CD4-positive, alpha-beta T cell treated with Interleukin-6 at 100 ng/mL for 8 hours (primary cell): ENCODE measurements around the gene RNF133.
"Not testable (repeated sequence)": the region's sequence is repeated elsewhere in the genome, so short reads cannot be mapped to it uniquely, and the experiment has no call there.

Experiments used
- DNase-seq: peaks from one replicate; pipeline ENCODE4 v3.0.0-alpha.2; 2020; ENCODE audit warnings: mixed read lengths, low spot score

The RNF133 gene

DNA sequence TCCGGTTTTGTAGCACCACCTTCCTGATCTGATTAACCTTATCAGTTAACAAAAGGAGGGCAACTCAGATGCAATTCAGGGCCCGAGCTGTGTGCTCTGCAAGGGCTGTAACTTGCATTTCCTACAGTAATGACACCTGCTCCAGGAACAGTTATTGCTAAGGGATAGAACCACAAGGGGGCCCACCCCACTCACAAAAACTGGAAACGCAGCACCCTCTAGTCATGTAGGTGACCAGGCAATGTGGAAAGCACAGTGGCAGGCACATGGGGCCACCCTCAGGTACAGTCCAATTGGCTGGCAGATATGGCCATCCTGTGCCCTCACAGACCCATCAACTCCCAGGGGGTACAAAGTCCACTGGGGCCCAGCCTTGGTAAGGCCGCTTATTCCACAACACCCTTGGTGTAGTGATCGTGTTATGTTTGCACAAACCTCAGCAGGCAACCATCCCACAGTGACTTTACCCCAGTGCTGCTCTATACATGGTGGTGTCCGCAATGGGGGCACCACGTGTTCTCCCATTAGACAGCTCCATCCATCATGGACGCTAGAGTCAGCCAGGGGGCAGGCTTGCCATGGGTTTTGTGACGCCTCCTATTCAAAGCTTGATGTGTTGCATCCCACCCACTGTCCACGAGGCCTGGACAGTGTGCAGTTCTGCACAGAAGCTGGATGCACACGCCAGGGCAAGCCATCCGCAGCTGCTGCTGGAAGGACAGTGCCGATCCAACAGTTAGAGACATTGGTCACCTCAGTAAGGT is 9.4 kb downstream of the RNF133 start:
- no peak for DNase-seq

DNA sequence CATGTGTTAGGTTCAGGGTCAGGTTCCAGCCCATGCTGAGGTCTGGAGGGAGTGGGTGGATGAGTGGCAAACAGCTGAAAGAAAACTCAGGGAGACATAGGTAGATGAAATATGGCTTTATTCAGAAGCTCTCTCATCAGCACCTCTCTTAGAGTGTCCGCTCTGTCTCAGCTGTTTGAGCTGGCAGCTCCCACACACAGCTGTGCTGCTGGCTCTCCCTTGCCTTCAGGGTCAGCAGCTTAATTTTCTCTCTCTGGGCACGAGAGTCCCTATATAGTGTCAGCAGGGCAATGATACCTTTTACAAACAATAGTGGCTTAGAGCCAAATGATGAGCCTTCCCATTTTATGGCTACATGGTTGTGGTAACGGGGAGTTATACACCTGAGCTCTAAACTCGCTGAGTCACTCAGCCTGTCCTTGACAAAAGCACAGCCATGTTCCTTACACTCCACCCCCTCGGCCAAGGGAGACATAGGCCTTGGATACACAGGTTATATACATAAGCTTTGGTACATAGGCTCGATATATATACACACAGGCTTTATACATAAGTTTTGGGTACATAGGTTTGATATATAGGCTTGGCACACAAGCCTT is 10.4 kb downstream of the RNF133 start:
- DNase-seq = no peak

- no peak for DNase-seq
Measured at GRCh38 chr7:122686360-122686878, 12.5 kb downstream of the RNF133 start.

GRCh38 chr7:122684504-122684903 is 14.4 kb downstream of the RNF133 start:
- no peak for DNase-seq

DNA sequence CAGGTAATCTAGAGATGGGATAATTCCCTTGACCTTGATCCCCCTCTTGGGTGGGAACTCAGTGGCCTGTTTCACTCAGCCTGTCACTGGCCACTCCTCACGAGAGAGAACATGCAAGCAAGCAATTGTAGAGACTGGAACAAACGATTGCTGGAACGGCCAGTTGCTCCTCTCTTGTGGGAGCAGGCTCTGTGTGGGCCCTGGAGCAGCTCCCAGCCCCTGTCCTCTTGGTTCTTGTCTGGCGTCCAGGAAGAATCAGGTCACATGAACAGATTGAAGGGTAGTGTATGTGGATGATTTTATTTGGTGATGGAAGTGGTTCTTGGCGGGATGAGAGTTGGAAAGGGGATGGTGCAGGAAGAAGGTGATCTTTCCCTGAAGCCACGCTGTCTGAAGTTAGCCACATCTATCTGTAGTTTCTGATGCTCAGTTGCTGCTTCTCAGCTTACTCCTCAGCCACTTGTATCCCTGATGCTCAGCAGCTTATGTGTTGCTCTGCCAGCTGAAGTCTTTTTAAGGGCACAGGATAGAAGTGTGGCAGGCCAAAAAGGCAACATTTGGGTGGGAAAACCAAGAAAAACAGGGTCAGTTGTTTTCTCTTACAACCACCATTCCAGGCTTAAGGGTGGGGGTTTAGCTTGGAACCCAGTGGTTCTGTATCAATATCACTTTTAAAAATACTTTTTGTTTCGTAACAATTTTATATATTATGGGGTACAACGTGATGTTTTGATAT is 15.9 kb downstream of the RNF133 start:
- DNase-seq = no peak

GRCh38 chr7:122681186-122681585 is 17.7 kb downstream of the RNF133 start:
- not testable (repeated sequence) for DNase-seq

DNA sequence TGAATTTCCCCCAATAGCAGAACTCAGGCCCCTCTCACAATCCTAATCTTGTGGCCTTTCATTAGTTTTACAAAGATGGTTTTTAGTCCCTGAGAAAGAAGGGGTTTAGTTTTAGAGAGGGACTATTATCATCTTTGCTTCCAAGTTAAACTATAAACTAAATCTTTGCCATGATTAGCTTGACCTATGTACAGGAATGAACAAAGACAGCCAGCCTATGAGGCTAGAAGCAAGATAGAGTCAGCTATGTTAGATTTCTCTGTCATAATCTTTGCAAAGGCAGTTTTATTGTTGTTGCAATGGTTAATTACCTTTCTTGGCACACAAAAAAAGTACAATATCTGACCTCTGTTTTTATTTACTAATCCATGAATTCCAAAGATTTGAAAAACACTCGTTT is 19.1 kb downstream of the RNF133 start:
- no peak for DNase-seq

DNA sequence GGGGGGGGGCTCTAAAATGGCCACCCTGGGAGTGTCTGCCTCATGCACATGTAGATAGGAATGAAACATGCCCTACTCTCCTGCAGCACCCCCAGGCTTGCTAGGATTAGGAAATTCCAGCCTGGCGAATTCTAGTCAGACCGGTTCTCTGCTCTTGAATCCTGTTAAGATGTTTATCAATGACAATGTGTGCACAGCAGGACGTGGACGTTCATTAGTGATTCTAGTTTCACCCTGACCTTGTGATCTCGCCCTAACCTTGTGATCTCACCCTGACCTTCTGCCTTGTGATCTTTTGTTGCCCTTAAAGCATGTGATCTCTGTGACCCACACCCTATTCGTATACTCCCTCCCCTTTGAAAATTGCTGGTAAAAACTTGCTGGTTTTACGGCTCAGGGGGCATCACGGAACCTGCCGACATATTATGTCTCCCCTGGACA is 19.6 kb downstream of the RNF133 start:
- not testable (repeated sequence) for DNase-seq

GRCh38 chr7:122677149-122677548 is 21.8 kb downstream of the RNF133 start:
- no peak for DNase-seq

- DNase-seq = no peak
Measured at GRCh38 chr7:122676466-122676865, 22.5 kb downstream of the RNF133 start.

DNA sequence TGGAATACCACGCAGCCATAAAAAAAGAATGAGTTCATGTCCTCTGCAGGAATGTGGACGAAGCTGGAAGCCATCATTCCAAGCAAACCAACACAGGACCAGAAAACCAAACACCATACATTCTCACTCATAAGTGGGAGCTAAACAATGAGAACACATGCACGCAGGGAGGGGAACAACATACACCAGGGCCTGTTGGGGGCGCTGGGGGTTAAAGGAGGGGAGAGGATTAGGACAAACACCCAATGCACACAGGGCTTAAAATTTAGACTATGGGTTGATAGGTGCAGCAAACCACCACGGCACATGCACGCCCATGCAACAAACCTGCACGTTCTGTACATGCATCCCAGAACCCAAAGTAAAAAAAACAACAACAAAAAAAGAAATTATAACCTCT is 23.3 kb downstream of the RNF133 start:
- no peak for DNase-seq

DNA sequence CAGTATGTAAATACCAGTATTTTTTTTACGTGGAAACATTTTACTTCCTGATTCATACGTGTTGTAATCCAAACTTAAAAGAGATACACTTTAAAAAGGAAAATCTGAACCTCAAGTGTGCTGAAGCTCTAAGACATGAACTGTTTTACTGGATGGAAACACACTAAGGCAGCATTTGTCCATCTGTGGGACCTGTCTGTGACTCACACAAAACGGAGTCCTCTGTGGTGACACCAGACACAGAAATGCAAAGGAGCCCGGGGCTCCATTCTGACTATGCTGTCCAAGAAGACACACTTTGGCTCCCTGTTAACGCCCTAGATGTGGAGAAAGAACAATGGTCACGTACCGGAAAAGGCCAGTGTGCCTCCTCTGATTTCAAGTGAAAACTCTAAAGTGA is 23.9 kb downstream of the RNF133 start:
- no peak for DNase-seq

- no peak for DNase-seq
Measured at GRCh38 chr7:122674502-122674901, 24.4 kb downstream of the RNF133 start.

DNA sequence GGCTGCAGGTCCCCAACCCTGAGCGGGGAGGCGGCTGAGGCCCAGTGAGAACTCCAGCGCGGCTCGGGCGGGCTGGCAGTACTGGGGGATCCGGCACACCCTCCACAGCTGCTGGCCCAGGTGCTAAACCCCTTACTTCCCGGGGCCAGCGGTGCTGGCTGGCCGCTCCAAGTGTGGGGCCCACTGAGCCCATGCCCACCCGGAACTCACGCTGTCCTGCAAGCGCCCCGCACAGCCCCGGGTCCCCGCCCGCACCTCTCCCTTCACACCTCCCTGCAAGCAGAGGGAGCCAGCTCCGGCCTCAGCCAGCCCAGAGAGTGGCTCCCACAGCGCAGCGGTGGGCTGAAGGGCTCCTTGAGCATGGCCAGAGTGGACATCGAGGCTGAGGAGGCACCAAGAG is 25.0 kb downstream of the RNF133 start:
- DNase-seq = no peak

DNA sequence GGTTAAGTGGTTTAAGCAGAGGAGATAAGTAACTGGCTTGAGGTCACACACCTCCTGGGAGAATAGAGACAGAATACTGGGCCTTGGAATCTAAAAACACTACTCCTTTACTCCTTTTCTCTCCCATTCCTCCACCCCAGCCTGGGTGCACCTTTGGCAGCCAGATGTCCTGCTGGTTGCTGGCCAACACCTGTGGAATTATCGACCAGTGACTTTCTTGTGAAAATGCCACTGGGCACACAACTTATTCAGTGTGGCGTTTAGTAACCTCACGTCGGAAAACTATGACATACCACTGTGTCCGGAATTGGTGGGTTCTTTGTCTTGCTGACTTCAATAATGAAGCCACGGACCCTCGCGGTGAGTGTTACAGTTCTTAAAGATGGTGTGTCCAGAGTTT is 26.4 kb downstream of the RNF133 start:
- no peak for DNase-seq

GRCh38 chr7:122663733-122664132 is 35.2 kb downstream of the RNF133 start:
- no peak for DNase-seq

DNA sequence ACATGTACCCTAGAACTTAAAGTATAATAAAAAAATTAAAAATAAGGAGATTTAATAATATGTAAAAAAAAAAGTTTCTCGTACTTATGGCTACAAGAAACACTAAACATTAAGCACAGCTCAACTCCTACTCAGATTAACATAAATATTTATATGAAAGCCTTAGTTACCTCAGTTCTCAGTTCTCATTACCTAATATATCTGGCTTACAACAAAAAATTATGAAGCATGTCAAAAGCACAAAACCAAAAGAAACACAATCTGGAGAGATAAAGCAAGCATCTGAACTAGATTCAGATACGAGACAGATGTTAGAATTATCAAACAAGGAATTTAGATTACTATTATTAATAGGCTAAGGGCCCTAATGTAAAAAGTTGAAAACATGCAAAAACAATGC is 40.1 kb downstream of the RNF133 start:
- no peak for DNase-seq

GRCh38 chr7:122653685-122654084 is 45.2 kb downstream of the RNF133 start:
- no peak for DNase-seq

DNA sequence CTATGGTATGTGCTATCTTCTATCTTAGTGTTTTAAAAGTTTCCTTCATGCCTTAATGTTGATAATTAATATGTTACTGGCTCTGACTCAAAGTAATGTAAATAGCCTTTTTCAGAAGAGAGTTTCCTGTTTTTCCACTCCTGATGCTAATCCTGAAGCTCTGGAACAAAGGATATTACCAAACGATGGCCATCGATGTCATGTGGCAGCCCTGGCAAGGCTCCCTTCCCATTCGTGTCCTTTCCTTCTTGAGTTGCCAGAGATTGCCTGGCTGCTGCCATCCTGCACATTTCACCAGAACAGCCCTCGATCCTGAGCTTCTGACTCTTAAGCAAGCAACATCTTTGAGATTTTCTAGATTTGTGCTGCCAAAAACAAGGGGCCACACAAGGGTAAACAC is 46.0 kb downstream of the RNF133 start:
- no peak for DNase-seq

GRCh38 chr7:122651451-122651850 is 47.5 kb downstream of the RNF133 start:
- no peak for DNase-seq
